ENCODE measurements around the gene NTN1.
"Not testable (repeated sequence)": the region's sequence is repeated elsewhere in the genome, so short reads cannot be mapped to it uniquely, and the experiment has no call there.

NTN1 gene

GRCh38 chr17:9090641-9091096 is 69.4 kb downstream of the NTN1 start:
- DNase-seq, result no peak

- DNase-seq, result no peak
Measured at GRCh38 chr17:9094193-9094592, 72.9 kb downstream of the NTN1 start.

- DNase-seq, result no peak
Measured at GRCh38 chr17:9095390-9095789, 74.1 kb downstream of the NTN1 start.

GRCh38 chr17:9098242-9098825 is 77.0 kb downstream of the NTN1 start:
- DNase-seq, result no peak

- DNase-seq, result no peak
Measured at GRCh38 chr17:9101356-9101755, 80.0 kb downstream of the NTN1 start.

- not testable (repeated sequence) for DNase-seq
Measured at GRCh38 chr17:9103193-9103592, 81.9 kb downstream of the NTN1 start.

- DNase-seq, result no peak
Measured at GRCh38 chr17:9104370-9105041, 83.2 kb downstream of the NTN1 start.

- DNase-seq, result no peak
Measured at GRCh38 chr17:9105068-9105868, 84.0 kb downstream of the NTN1 start.

GRCh38 chr17:9106278-9106677 is 85.0 kb downstream of the NTN1 start:
- DNase-seq, result not testable (repeated sequence)

- no peak for DNase-seq
Measured at GRCh38 chr17:9107527-9107926, 86.2 kb downstream of the NTN1 start.

GRCh38 chr17:9108146-9108545 is 86.8 kb downstream of the NTN1 start:
- DNase-seq, result no peak

GRCh38 chr17:9109933-9110332 is 88.6 kb downstream of the NTN1 start:
- DNase-seq, result no peak

- no peak for DNase-seq
Measured at GRCh38 chr17:9110501-9110900, 89.2 kb downstream of the NTN1 start.

GRCh38 chr17:9115214-9116191 is 94.2 kb downstream of the NTN1 start:
- no peak for DNase-seq

GRCh38 chr17:9116311-9116835 is 95.1 kb downstream of the NTN1 start:
- no peak for DNase-seq

- no peak for DNase-seq
Measured at GRCh38 chr17:9116861-9117568, 95.7 kb downstream of the NTN1 start.

GRCh38 chr17:9120471-9120870 is 99.2 kb downstream of the NTN1 start:
- DNase-seq, result no peak

- no peak for DNase-seq
Measured at GRCh38 chr17:9121186-9121820, 100.0 kb downstream of the NTN1 start.

GRCh38 chr17:9123594-9124553 is 102.6 kb downstream of the NTN1 start:
- DNase-seq, result no peak

- DNase-seq, result no peak
Measured at GRCh38 chr17:9124554-9124935, 103.2 kb downstream of the NTN1 start.

Data from CD4-positive, alpha-beta T cell treated with Interleukin-4 for 1 hour (primary cell).